Nephron (organoid): Measurements from ENCODE around the gene FAAP100.
A peak's percentile ranks its signal among the peaks of the same experiment; 100 is the strongest.

ENCODE experiments used
- H3K27ac Mint-ChIP-seq, 3 experiments: 2 replicates each; pipeline ENCODE4 v1.8.0; 2020; ENCODE audit warnings: mixed read lengths in 3 of 3, mild to moderate bottlenecking in 2 of 3, moderate library complexity in 1 of 3
- H3K27me3 Mint-ChIP-seq: 2 replicates; pipeline ENCODE4 v1.8.0; 2021; ENCODE audit warnings: low read depth, mild to moderate bottlenecking, moderate library complexity, mixed read lengths
- H3K36me3 Mint-ChIP-seq: 2 replicates; pipeline ENCODE4 v1.8.0; 2020; ENCODE audit warnings: low read depth, mixed read lengths
- H3K4me1 Mint-ChIP-seq: 2 replicates; pipeline ENCODE4 v1.8.0; 2020; ENCODE audit warnings: mixed read lengths
- H3K4me3 Mint-ChIP-seq, 3 experiments: 2 replicates each; pipeline ENCODE4 v1.8.0; 2020; ENCODE audit warnings: mild to moderate bottlenecking in 3 of 3, mixed read lengths in 3 of 3, moderate library complexity in 2 of 3
- H3K9me3 Mint-ChIP-seq: 2 replicates; pipeline ENCODE4 v1.8.0; 2020; ENCODE audit warnings: mixed read lengths
- CTCF ChIP-seq, 3 experiments: fragments of 200-600 bp; sonication (generic); IDR thresholded peaks; one replicate each; pipeline ENCODE4 v1.5.0; 2021; ENCODE audit warnings: antibody characterized with exemption in 3 of 3; ENCODE audit not compliant: unreplicated experiment in 3 of 3

The FAAP100 gene

GRCh38 chr17:81578038-81578441, 25.9 kb upstream of the FAAP100 start:
- no peak for TF ChIP-seq CTCF (IDR thresholded peaks at IDR 0.05; ENCODE audit: unreplicated experiment in 3 of 3)
- Mint-ChIP-seq H3K36me3 (peaks cover 61% of the 10 kb centered on the region), H3K4me3 (no peak overlapping the region), H3K27me3 (no peaks in the 10 kb centered on the region), H3K9me3 (no peaks in the 10 kb centered on the region), H3K4me1 (peaks cover 37% of the 10 kb centered on the region), H3K27ac (peak overlapping the region in 1 of 3 experiments; percentile 1)

GRCh38 chr17:81577278-81578000, 25.3 kb upstream of the FAAP100 start:
- H3K27ac Mint-ChIP-seq, result peak overlapping the region in 1 of 3 experiments; percentile 1
- H3K9me3 Mint-ChIP-seq, result no peaks in the 10 kb centered on the region
- H3K4me1 Mint-ChIP-seq, result peaks cover 43% of the 10 kb centered on the region
- H3K36me3 Mint-ChIP-seq, result peaks cover 65% of the 10 kb centered on the region
- no peak overlapping the region for H3K4me3 Mint-ChIP-seq
- no peak for TF ChIP-seq CTCF (IDR thresholded peaks at IDR 0.05; ENCODE audit: unreplicated experiment in 3 of 3)
- H3K27me3 Mint-ChIP-seq, result no peaks in the 10 kb centered on the region

- Mint-ChIP-seq H3K36me3 (peaks cover 63% of the 10 kb centered on the region), H3K9me3 (no peaks in the 10 kb centered on the region), H3K4me3 (no peak overlapping the region), H3K27me3 (no peaks in the 10 kb centered on the region), H3K4me1 (peaks cover 44% of the 10 kb centered on the region), H3K27ac (peak overlapping the region in 1 of 3 experiments; percentile 1)
- TF ChIP-seq CTCF (IDR thresholded peaks at IDR 0.05; ENCODE audit: unreplicated experiment in 3 of 3), result no peak
Measured at GRCh38 chr17:81576621-81577277, 24.6 kb upstream of the FAAP100 start.

GRCh38 chr17:81575836-81576235, 23.7 kb upstream of the FAAP100 start:
- H3K27ac Mint-ChIP-seq, result peak overlapping the region in 1 of 3 experiments; percentile 1
- no peak for TF ChIP-seq CTCF (IDR thresholded peaks at IDR 0.05; ENCODE audit: unreplicated experiment in 3 of 3)
- no peaks in the 10 kb centered on the region for H3K27me3 Mint-ChIP-seq
- peaks cover 44% of the 10 kb centered on the region for H3K4me1 Mint-ChIP-seq
- H3K36me3 Mint-ChIP-seq, result peaks cover 62% of the 10 kb centered on the region
- H3K9me3 Mint-ChIP-seq, result no peaks in the 10 kb centered on the region
- no peak overlapping the region for H3K4me3 Mint-ChIP-seq

- Mint-ChIP-seq H3K36me3 (peaks cover 61% of the 10 kb centered on the region), H3K4me1 (peaks cover 44% of the 10 kb centered on the region)
Measured at GRCh38 chr17:81574643-81574956, 22.4 kb upstream of the FAAP100 start.

More at GRCh38 chr17:81574643-81574956, 22.4 kb upstream of the FAAP100 start:
- no peak overlapping the region for H3K4me3 Mint-ChIP-seq
- H3K9me3 Mint-ChIP-seq, result no peaks in the 10 kb centered on the region
- no peak for TF ChIP-seq CTCF (IDR thresholded peaks at IDR 0.05; ENCODE audit: unreplicated experiment in 3 of 3)
- H3K27ac Mint-ChIP-seq, result peak overlapping the region; percentile 23 to 84 (median 39)
- no peaks in the 10 kb centered on the region for H3K27me3 Mint-ChIP-seq
